NOMO-1 treated with dmso at 0.1 percent for 144 hours (cell line): ENCODE results near the gene DGCR6L.
"Not testable (repeated sequence)": the region's sequence is repeated elsewhere in the genome, so short reads cannot be mapped to it uniquely, and the experiment has no call there.

Experiments
- DNase-seq: peaks from one replicate; lab custom pipeline; 2025; ENCODE audit not compliant: unreplicated experiment; lab: John Stamatoyannopoulos, UW

The DGCR6L gene

DNA sequence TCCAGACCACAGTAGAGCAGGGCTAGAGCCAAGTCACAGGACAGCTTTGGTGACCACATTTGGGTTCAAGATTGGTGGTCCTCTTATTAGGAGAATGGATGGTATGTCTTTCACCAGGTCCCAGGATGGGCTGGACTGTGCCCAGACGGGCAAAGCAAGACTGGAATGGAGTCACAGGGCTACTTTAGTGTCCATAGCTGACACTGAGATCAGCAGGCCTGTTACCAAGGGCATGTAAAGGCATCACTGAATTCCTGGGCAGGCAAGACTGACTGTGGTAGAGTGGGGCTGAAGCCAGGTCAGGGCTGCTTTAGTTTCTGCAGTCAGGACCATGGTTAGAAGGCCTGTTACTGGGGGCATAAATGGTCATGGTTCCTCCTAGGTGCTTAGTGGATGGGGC is 6.1 kb upstream of the DGCR6L start:
- DNase-seq = not testable (repeated sequence)

DNA sequence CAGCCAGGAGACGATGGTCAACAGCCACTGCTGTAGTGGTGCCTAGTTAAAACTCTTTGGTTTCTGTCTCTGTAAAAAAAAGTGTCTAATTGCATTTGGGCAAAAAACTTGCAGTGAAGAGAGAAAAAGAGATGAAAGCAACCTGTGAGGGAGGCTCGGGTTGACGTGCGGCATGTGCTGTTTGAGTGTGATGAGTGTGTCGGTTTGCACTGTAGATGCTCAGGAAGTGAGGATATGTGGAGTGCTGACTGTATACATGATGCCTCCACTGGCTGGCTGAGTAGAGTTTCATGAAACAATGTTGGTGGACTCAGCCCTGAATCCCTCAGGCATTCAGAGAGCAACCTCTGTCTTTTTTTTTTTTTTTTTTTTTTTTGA is 4.3 kb upstream of the DGCR6L start:
- DNase-seq = no peak

DNA sequence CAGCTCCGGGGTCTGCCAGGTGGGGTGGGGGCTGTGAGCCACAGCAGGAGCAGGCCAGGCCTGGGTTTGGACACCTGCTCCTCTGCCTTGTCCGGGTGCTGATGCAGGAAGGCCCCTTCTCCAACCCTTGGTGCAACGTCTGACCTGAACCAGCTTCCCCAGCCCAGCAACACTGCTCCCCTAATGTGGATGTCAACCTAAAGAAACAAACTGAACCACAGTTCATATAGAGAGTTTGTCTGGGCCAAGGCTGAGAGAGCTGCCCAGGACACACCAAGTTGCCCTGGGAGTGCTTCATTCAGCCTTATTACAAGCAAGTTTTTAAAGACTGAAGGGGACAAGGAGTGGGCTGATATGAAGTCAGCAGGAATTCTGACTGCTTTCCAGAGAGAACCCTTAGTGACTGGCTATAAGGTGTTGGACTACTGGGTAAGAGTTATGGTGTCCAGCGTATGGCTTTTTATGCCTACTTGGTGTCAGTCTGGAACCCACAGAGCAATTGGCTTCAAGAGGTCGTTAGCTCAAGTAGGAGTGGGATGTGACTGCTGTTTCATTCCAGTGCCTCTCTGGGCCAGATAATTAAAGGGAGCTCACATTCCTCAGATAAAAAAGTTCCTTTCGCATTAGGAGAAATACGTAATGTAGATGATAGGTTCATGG is 1.8 kb upstream of the DGCR6L start:
- not testable (repeated sequence) for DNase-seq

DNA sequence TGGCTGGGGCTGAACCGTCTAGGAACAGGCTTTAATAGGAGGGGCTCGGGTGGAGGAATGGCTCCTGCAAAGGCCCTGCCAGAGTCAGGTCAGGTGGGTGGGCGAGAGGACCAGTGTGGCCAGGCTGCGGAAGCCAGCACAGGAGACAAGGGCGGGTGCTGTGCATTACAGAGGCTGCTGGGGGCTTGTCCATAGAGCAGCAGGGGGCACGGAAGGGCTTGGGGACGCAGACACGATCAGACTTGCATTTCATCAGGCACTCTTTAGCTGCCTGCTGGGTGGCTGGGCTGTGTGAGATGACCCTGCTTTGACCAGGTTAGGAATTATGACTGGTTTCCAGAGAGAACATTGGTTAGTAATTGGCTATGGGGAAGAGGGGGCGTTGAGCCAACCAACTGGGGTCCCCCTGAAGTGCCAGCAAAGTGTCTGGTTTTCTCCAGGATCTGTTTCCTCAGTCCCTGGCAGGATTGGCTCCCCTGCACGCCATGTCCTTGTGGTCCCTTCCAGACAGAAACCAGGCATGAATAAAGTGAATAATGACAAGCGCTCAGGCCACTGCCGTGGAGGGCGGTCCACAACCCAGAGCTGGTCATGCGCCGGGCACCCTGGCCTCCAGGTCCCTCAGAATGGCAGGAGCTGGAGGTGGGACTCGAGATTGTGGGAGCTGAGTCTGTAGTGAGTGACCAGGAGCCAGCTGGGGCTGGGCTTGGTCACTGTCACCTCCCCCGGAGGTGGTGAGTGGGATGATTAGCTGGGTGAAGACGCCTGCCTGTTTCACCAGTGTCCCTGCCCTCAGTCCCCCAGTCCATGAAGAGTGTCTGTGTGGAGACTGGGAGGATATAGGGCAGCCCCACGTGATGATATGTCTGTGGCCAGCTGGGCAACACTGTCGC is 1.0 kb upstream of the DGCR6L start:
- DNase-seq = not testable (repeated sequence)

DNA sequence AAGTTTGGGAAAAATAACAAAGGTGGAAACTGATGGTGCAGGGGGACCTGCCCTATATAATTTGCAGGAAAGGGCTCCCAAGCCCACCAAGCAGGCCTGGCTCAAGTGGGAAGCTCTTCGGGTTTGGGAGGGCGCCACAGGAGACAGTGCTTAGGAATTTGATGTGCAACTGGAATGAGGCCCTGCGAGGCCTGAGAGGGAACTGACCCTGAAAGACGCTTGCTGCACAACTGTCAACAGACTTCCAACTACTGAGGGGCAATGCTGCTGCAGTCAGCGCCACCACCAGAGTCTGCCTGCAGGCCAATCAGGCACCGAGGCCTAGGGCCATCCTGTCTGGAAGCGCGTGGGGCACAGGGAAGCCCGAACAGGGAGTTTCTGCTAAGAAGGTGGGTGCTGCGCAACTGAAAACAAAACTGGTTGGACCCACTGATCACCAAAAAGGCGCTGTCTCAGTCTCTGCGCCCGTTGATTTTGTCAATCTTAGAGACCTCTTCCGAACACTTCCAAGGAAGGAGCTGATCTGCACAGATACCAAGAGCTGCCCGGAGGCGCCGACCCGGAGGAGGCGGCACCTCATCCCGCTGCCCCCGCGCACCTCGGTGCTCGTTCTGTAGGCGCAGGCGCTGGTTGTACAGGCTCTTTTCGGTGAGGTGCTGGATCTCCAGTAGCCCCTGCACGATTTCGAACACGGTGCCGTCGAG is 667 bp downstream of the DGCR6L start:
- no peak for DNase-seq

DNA sequence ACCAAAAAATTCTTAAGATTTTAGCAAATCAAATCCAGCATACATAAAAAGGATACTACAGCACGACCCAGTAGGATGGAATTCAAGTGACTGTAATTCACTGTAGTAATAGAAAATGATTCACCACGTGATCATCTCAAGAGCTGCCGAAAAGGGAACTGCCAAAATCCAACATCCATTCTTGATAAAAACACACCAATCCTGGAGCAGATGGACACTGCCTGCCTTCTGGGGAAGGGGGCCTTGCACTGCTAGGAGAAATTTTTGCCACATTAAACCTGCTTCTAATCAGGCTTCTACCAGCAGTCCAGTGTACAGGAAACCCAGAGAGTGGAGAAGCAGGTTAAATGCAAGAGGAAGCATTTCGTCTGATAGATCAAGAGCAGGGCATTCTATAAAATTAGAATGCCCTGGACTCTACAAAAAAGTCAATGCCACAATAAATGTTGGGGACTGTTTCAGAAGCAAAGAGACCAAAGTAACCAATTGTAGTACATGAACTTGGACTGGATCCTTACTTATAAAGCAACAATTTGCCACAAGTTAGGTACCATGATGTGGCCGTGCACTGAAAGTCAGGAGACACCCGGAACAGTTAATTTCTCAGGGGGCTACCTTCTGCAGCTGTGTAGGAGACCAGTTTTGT is 1.7 kb downstream of the DGCR6L start:
- DNase-seq = not testable (repeated sequence)

DNA sequence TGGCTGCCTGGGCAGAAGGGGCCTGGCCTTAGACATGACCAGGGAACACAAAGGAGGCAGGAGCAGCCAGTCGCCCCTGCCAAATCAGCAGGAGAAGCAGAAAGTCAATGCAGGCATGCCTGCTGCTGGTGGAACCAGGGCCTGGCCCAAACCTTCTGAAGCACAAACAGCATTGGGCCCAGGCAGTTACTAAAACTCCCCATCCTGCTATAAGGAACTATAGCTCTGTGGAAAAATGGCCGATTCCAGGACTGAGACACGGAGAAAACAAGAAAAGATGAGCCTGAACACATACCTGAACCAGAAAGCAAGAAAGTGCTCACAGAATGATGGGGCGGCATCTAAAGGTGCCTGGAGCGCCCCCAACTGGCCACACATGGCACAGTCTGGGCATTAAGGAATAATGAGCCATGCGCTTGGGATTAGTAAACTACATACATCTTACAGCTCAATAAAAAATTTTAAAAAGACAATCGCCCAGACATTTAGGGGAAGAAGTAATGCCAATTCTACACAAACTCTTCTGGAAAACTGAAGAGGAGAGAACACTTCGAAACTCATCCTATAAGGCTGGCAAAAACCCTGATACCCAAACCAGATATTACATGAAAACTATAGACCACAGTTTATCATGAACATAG is 2.3 kb downstream of the DGCR6L start:
- DNase-seq = not testable (repeated sequence)

DNA sequence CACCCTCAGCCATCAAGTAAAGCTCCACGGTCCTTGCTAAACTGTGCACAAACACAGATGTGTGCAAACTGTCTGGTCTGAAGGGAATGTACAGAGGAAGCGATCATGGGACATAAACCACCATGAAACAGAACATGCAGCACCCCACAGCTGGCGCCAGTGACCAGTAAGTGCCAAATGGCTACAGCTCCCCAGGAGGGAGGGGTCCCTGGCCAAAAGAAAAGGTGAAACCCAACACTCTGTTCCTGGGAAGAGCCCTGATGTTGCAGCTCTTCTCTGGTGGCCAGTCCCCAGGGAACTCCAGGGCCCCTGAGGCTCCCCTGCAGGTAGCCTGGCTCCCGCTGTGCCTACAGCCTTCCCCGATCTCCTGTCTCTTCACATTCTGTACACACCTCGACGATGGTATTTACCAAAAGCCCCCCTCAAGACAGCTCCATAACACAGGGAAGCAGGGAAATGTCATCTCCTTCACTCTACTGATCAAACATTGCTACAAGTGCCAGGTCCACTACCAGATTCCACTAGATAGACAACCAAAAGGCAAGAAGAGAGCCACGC is 2.9 kb downstream of the DGCR6L start:
- DNase-seq = no peak

DNA sequence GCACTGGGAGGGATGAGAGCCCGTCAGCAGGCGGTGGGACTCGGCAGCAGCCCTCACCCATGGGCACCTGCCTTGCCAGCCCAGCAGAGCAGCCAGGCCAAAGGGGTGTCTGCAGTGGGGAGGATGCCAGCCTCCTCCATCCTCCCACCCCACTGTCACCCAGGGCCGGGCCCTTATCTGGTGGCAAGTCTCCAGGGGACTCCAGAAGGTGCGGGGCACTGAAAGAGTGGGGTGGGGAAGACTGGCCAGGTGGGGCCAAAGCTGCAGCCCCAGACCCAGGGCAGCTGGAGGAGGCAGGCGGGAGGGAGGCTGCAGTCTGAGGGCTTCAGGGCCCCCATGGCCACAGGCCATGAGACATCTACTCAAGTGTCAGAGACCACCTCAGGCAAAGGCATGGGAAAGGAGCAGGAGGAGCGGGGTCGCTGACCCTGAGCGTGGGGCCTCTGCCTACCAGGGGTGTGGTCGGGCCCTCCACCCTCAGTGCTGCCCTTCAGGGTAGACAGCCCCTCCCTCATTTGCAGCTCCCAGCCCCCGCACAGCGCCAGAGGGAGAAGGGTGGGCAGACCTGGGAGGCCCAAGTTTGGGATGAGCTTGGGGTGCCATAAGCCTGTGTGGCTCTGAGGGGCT is 3.5 kb downstream of the DGCR6L start:
- DNase-seq = no peak

DNA sequence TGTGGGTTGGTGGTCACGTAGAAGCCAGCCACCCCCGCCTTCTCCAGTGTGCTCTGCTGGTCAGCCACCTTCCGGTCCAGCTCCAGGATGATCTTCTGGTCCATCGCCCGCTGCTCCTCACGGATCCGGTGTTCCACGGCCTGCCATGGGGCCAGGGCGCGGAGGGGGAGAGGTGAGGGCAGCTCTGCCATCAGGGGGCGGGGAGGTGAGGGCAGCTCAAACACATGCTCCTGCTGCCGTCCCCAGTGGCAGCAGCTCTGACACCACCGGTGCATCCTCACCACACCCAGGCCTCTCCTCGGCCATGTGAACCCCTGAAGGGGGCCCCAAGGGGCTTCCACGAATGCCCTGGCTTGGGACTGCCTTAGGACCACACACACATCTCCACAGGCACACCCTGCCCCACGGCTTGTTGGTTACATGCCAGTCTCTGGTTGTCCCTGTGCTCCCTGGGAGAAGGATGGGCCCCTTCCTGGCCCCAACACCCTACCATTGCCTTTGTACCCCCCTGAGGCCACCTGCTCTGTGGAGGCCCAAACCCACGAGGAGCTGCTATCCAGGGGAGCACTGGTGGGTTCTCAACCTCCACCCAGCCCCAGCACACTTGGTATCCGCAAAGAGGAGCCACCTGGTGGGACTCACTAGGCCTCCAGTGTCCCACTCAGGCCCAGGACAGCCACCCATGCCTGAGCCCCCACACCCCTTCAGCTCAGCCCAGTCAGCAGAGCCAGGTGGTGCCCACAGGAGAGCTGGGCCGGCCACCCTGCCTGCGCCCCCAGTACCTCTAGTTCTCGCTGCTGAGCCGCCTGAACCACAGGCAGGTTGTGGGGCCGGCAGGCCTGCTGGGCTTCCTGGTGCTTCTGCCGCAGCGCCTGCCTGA is 4.3 kb downstream of the DGCR6L start:
- no peak for DNase-seq

DNA sequence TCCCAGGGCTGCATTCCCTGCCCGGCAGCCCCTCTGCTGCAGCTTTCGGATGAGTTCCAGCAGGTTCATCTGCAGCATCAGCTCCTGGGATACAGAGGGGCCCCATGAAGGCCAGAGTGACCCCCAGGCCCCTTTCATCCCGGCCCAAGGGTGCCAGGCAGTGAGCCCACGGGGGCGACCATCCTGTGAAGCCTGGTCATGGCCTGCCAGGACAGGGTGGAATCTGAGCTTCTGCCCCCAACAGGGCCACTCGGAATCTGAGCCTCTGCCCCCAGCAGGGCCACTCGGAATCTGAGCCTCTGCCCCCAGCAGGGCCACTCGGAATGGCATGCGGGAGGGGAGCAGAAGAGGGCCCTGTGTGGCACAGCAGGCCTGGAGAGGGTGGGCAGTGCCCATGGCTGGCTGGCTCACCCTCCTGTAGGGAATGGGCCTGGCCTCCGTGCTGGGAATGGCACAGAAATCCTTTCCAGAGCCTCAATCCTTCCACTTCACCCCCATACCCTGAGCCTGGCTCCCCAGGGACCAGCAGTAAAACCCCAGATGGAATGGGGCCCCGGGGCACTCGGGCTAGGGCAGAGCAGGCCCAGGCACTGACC is 5.0 kb downstream of the DGCR6L start:
- not testable (repeated sequence) for DNase-seq

DNA sequence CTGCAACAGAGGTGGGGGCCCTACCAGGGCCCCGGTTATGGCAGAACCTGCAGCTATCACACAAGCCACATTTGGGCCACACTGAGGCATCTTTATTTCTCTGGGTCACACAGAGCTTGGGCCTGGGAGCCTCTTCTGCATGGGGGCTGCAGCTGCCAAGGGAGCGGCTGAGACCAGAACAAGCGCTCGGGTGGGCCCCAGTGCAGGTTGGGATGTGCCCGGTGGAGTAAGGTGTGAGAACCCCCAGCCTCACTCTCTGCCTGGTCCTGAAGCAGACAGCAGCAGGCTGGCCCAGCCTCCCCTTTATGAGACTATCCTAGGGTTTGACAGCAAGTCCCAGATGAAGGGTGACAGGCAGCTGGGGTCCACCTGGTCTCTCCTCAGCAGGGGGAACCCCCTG is 5.7 kb downstream of the DGCR6L start:
- DNase-seq = not testable (repeated sequence)

DNA sequence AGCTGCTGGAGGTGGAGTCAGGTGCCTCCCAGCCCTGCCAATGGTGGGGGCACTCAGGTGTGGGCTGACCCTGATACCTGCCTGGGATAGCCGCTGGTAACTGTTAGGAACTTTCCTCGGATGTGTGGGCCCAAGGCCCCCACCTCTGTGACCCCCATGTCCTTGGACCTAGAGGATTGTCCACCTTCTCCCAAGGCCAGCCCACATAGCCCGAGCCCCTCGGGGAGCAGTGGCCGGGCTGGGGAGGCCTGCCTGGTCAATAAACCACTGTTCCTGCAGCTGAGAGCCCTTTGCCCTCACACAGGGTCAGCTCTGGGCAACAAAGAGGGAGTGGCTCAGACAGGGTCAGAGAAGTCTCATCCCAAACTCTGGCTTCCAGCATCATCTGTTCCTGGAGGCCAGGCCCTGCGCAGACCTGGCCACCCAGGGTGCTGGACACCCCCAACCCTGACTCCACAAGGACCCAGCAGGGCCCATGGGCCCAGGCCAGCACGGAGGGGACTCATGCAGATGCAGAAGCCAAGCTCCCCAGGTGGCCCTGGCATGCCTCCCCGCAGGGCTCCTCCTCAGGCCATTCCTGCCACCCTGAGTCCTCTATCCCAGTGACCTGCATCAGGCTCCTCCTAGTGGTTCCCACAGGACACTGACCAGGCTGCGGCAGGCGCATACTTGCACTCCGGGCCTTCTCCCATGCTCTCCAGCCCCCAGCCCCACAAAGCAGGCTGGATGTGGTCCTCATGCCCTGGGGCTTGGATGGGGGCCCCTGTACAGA is 6.4 kb downstream of the DGCR6L start:
- DNase-seq = not testable (repeated sequence)

DNA sequence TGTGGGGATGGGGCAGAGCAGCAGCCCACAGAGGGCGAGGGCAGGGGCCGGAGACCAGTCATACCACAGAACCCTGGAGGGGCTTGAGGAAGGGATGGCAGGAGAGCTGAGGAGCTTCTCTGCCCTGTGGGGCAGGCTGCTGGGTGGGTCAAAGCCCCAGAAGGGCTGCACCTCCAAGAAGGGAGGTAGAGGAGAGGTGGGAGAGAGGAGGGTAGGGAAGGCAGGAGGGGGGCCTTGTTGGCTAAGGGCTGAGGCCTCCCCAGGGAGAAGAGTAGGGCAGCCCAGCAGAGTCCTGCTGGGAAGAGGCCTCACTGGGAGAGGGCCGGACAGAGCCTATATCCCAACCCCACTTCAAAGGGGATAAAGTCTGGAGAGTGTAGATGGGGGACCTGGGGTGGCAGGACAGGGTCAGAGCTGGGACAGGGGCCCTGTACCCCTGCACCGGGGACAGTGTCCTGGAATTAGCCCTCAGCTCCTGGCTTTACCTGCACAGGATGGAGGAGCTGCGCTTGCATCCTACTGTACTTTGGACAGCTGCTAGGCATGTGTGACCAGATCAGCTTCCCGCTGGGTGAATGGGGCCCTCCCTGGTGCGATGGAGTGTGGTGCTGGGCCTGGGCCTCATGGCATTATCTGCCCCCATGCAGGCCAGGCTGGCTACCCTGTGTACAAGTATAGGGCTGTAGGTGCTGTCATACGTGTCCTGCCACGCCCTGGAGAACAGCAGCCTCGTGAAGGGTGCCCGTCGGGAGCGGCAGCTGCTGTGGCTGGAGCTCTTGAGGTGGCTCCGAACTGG is 7.3 kb downstream of the DGCR6L start:
- DNase-seq = no peak

DNA sequence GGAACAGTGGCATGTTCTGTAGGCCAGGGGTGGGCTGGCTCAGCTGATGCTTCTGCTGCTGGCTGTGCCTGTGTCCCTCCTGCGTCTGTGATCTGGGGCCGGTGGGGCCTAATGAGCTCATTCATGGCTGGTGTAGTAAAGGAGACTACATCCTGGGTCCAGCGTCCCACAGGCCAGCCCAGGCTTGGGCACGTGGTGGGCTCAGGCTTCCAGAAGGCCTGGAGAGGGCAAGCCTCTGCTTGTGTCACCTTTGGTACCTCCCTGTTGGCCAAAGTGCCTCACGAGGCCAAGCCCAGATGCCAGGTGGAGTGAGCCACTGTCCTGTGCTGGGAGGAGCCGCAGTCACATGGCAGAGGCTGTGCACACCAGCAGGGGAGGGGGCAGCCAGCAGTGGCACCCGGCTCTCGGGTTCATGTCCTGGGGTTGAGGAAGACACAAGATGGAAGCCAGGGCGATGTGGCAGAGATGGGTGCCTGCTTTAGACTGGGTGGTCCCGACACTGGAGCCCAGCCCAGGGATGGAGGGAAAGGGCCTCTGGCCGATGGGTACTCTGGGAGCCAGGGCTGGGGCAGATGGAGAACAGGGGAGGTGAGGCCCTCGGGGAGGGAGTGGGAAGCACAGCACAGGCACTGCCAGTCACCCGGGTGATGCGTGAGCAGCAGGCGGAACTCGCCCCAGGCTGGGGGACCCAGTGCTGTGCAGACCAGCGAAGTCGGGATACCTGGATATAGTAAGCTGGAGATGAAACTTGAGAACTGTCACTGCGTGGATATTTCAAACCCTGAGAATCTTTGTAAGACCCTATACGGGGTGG is 8.4 kb downstream of the DGCR6L start:
- not testable (repeated sequence) for DNase-seq

DNA sequence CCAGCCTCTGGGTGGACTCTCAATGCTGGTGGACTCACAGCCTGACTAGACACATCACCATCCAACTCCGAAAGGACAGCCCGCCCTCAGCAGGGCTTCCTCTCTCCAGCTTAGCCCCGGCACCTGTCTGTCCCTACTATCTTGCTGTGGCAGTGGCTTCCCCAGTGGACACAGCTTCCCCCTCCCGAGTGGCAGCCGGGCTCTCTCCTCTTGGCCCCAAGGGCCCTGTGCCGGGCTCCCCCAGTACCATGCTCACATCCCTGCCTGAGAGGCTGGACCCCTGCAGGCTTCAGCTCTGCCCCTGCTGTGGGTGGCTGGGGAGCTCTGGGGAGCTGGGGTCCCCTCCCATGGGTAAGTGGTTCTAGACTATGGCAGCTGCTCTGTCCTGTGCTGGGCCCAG is 9.1 kb downstream of the DGCR6L start:
- DNase-seq = not testable (repeated sequence)
